Activated CD4-positive, alpha-beta T cell treated with anti-CD3 and anti-CD28 coated beads, Interleukin-2, amount 50 U/mL, for 24 hours (primary cell): ENCODE data around the gene MCC.

Experiments used
- DNase-seq, 2 donors: peaks; one replicate each; pipeline ENCODE4 v3.0.0-alpha.2; 2020; ENCODE audit warnings: low read depth in 1 of 2, low spot score in 1 of 2

MCC gene

GRCh38 chr5:113226116-113226736 lies 262.0 kb downstream of the MCC start:
- DNase-seq = no peak

GRCh38 chr5:113225259-113225658 lies 263.0 kb downstream of the MCC start:
- DNase-seq = no peak

- no peak for DNase-seq
Observed at GRCh38 chr5:113224605-113225065, 263.6 kb downstream of the MCC start.

- DNase-seq = no peak
Observed at GRCh38 chr5:113223831-113224604, 264.2 kb downstream of the MCC start.

DNA sequence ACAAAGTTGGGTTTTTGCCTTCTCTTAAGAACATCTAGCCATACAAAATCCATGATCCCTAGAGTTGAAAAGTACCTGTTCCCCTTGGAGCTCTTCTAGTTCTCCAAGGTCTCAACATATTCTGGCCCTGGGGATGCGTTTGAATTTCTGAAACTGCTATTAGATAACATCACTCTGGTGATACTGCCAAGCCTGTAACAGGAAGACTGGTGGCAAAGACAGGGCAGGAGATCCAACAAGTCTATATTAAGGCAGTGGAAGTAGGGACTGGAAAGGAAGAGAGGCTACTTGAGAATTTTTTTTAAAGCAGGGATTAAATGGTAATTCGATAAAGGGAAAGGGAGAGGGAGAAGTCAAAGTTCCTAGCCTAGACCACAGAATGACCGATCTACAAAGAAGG lies 264.9 kb downstream of the MCC start:
- no peak for DNase-seq

DNA sequence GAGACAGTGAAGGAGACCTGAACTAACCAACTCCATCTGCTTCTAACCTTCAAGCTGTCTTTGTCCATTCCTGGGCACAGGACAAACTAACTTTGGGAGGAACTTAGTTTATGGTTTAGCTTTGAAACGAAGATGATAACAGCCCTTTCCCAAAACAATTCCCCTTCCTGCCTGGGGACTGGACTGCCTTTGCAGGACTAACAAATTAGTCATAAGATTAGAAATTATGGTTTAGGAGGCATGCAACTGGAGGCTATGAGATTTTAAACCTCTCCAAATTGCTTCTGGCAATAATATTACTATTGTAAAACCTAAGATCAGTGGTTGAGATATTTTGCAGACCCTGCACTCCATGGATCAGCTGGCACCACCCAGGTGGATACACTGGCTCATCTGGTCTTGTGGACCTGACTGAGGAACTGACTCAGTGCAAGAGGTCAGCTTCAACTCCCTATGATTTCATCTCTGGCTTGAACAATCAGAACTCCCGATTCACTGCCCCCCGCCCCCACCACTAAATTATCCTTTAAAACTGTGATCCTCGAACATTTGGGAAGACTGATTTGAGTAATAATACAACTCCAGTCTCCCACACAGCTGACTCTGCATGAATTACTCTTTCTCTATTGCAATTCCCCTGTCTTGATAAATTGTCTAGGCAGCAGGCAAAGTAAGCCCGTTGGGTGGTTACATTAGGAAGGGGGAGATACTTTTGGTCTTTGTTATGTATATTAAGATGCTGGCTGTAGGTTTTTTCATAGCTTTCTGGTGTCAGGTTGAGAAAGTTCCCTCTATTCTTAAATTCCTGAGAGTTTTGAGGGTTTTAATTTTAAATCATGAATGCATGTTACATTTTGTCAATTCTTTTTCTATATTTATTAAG lies 266.7 kb downstream of the MCC start:
- no peak for DNase-seq

GRCh38 chr5:113219695-113220094 lies 268.6 kb downstream of the MCC start:
- DNase-seq = no peak

DNA sequence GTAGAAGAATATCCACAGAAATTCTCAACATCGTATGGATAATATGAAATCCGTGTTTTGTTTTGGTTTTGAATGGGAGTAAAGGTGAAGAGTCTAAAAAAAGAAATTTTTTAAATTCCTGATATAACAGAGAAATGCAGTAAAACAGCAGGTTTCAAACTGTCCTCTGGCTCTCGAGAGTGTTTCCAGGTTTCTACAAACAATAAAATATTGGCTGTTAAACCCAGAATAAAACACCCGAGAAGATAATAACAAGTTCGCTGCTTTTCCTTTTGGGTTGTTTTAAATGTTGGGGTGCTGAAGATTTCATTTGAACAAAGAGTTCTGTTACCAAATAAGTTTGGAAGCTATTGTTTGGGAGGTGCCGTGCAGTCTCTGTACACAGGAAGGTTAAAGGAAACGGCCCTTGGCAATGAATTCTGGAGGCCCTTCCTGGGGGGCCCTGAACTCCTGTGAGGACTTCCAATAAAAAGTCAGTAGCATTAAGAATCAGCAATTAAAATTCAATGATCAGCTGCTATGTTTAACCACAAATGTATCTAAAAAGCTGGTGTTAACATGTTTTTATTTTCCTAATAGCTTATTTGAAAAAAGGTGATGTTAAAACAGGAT lies 269.2 kb downstream of the MCC start:
- DNase-seq = no peak

DNA sequence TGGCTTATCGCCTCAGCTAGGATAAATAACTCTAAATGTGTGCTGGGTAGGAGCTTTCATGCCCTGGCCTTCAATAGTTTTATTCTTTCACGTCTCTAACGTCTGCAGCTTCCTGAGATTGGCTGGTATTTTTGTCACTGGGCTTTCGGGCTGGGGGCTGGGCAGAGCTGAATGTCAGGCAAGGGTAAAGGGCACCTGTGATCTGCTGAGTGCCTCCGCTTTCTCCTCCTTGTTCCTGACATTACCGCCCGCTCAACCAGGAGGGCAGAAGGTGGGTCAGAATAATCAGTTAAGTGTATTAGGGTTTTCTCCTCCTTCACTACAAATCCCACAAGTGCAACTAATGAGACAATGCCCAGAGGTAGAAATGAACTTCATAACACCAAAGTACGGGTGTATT lies 270.1 kb downstream of the MCC start:
- DNase-seq = no peak

- DNase-seq = no peak
Observed at GRCh38 chr5:113217619-113218184, 270.6 kb downstream of the MCC start.

DNA sequence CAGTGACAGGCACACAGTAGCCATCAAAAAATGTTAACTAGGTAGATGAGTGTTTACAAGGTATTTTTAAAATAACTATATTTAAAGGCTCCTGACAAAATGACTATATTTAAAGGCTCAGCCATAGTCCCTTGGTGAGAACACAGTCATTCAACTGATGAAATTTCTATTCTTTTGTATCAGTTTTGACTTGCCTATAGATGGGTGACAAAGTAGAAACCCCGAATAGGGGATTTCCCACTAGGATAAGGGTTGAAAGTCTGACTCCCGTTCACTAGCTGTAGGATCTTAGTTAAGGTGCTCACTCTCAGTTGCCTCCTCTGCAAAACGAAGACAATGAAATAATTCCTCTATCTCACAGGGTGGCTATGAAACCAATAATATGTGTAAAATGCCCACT lies 271.7 kb downstream of the MCC start:
- DNase-seq = no peak

GRCh38 chr5:113215401-113216060 lies 272.7 kb downstream of the MCC start:
- DNase-seq = no peak

DNA sequence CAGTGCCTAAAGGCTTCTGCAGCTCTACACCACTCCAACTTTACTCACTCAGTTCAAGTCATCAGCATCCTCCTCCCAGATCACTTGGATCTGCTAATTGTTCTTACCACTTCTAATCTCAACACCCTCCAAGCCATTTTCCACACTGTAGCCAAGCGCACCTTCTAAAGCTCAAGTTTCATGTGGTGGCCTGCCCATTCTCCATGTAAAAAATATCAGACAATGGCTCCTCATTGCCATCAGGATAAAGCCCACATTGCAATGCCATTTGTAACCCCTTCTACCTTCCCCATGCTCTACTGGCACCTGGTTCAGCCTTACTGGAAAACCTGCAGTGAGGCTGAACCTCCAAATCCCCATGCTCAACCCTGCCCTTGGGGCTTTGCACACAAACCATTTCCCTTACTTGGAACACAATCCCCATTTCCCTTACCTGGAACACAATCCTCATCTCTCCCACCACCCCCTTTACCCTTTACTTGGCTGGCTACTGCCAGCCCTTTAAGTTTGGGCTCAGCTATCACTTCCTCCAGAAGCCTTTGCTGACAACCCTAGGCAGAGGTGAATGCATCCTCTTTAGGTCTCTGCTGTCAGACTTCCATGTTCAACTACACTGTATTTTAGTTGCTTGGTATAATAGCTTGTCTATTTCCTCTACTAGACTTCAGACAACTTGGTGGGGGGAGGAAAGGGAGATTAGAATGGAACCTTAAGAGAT lies 273.5 kb downstream of the MCC start:
- DNase-seq = no peak

DNA sequence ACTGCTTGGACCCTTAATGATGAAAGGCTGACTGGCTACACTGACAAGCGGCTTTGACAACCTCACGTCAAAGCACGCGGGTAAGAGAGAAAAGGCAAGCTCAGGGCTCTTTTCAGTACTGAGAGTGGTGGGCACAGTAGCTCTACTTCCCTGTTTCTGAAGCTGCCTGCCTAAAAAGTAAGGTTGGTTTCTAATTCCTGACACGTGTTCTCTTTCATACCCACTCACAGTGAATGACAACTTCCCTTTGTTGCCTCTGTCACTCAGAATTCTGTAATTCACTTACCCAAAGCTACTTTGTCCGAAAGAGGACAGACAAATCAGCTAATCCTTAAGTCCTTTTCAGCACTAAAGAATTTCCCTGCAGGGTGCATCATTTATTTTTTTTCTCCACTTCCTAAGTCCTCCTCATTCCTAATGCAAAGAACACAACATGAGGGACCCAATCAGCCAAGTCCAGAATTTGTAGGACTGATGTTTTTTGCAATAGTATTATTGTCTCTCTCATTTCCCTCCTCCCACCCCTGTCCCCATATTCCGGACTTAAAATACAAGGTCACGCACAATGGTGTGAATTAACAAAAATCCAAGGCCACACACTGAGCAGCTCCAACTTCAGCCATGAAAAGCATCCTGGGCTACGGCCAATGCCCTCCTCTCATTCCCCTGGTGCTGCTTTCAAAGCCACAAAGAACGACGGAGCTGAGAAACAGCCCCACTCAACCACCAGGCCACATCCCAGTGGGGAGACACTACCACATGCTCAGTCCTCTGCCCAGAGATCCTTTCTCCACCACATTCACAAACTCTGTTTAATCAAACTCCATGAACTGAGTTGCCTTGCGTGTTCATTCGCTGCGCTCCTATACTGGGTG lies 274.5 kb downstream of the MCC start:
- DNase-seq = no peak

DNA sequence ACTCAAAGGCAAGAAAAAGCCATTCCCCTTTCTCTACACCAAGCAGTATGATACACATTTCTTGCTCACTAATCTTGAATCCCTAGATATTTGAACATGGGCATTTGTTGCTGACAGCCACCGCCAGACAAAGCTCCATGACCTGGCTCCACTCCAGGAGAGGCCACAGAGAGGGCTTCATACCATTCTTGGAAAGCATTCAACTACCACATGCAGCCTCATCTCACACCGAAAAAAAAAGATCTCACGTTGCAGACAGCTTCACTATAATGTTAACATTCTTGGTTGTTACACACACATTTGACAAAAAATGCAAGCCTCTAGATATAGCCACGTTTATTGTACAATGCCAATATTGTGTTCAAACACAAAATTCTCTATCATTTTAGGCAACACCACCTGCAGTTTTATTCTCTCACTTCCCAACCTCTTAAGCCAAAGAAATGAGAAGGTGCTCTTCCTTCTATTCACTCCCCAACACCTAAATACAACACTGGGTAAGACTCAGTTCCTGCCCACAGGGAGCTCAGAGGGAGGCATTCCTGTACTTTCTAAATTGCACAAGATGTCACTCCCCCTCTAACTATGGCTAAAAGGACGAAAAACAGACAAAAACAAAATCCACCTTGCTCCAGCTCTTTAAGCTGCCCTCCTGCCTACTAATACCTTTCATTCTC lies 275.9 kb downstream of the MCC start:
- no peak for DNase-seq

DNA sequence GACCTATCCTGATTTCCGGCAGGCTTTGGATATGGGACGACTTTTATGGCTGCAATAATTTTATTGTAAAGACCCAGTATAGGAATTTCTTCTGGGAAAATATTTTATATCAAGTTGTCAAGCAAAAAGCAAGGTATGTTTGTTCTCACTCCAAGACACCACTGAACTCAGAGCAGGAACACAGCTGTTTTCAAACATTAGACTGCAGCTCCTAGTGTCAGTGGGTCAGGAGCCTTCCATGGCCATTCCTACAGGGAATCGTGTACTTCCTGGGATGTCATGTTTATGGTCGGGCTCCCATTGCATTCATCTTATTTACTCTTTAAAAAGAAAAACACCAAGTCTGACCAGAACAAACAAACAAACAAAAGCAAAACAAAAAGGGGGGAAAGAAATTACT lies 278.8 kb downstream of the MCC start:
- no peak for DNase-seq

DNA sequence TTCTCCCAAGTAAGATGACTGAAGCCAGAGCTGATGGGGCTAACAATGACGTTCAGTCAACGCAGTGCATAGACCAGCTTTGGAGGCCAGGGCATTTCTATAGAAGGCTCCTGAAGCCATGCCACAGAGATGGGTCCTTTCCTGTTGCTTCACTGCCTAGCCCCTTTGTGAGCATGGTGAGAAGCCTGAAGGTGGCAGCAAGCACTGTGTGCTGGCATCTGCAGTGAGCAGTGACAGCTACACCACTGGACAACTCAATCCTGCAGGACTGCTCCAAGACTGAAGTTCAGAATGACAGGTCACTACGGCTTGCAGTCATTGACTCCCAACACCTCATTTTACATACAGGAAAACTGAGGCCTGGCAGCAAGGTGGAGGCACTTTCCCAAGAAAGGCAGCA lies 282.4 kb downstream of the MCC start:
- DNase-seq = no peak

- DNase-seq = no peak
Observed at GRCh38 chr5:113205323-113205722, 282.9 kb downstream of the MCC start.
